ENCODE results near the gene OR51Q1. TPM values are rescaled to one million over a fixed set of nuclear protein-coding genes. Genes with fewer than 3 reads are reported as not detected.

The OR51Q1 gene
- total and polyA plus RNA-seq, 2 of the 13 experiments (the other 11 are each of a cell fraction or from before 2014, with no cell fraction given) = not detected

DNA sequence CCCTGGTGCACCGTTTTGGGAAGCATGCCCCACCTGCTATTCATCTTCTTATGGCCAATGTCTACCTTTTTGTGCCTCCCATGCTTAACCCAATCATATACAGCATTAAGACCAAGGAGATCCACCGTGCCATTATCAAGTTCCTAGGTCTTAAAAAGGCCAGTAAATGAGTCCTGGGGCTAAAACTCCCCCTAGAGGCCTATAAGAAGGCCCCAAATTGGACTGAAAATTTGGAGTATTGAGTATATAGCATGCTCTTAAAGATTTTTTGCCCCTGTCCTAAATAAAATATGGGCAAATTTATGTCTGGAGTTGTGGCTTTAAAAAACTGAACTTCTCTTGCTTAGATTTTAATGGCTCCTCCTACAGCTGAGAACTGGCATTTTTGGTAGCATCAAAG lies 31.7 kb upstream of the OR51Q1 start:
- 0% methylated on average over 2 of the region's 2 CpGs for WGBS (ENCODE audit: low lambda C conversion rate)
- no peak for ATAC-seq
- no peak for FAIRE-seq

More for the DNA sequence above, 31.7 kb upstream of the OR51Q1 start:
- Histone ChIP-seq H3K36me3 (replicated peaks in 1 of 2; ENCODE audit: control insufficient read depth in 1 of 2, insufficient read depth in 2 of 2, low read length in 2 of 2) (no peaks in the 10 kb centered on the region), H4K20me1 (ENCODE audit: insufficient read depth, low read length) (0 out of 2 replicates have a peak, but pooled peaks cover 3% of the 10 kb centered on the region), H3K4me1 (ENCODE audit: insufficient read depth, low read length) (no peaks in the 10 kb centered on the region), H3K27ac (ENCODE audit: extremely low read length, insufficient read depth, low read length) (no peak overlapping the region), H3K9ac (ENCODE audit: insufficient read depth, low read depth, low read length) (no peak overlapping the region), H3K79me2 (ENCODE audit: insufficient read depth, low read length) (no peaks in the 10 kb centered on the region), H3K27me3 (ENCODE audit: control insufficient read depth in 1 of 2, insufficient read depth in 2 of 2, low read length in 2 of 2) (no peaks in the 10 kb centered on the region), H2AFZ (ENCODE audit: low read length) (no peak overlapping the region), H3K9me3 (ENCODE audit: low read length) (no peaks in the 10 kb centered on the region), H3K4me3 (replicated peaks in 1 of 3; ENCODE audit: insufficient read depth in 1 of 3, low read depth in 2 of 3, low read length in 3 of 3) (no peak overlapping the region), H3K4me2 (ENCODE audit: low read depth, low read length) (no peak overlapping the region)
- DNase-seq (ENCODE audit: low spot score) = no peak
- in situ Hi-C loops (cut with HindIII; ENCODE audit: extremely low pct_ligation_motif_present, low pct_unique_long_range_greater_than_20kb) (no loop called here), intact Hi-C loops (cut with micrococcal nuclease; ENCODE audit: unreplicated experiment) (no loop called here)
- ChIA-PET CTCF (ENCODE audit: low intra/inter-chr PET ratio, low total read pairs) (no interaction called here), POLR2A (no interaction called here)
- no peak for TF ChIP-seq TCF7 (IDR thresholded peaks at IDR 0.05; ENCODE audit: low read depth)
- TF ChIP-seq, protein P1, sequence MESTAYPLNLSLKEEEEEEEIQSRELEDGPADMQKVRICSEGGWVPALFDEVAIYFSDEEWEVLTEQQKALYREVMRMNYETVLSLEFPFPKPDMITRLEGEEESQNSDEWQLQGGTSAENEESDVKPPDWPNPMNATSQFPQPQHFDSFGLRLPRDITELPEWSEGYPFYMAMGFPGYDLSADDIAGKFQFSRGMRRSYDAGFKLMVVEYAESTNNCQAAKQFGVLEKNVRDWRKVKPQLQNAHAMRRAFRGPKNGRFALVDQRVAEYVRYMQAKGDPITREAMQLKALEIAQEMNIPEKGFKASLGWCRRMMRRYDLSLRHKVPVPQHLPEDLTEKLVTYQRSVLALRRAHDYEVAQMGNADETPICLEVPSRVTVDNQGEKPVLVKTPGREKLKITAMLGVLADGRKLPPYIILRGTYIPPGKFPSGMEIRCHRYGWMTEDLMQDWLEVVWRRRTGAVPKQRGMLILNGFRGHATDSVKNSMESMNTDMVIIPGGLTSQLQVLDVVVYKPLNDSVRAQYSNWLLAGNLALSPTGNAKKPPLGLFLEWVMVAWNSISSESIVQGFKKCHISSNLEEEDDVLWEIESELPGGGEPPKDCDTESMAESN (CRISPR knock-in tag; conservative IDR thresholded peaks at IDR 0.05) = no peak
- no peak for TF ChIP-seq ZNF605 (CRISPR knock-in tag; IDR thresholded peaks at IDR 0.05)
- no peak for TF ChIP-seq JUND (CRISPR knock-in tag; IDR thresholded peaks at IDR 0.05)
- TF ChIP-seq ERF (CRISPR knock-in tag; IDR thresholded peaks at IDR 0.05) = no peak
- no peak for TF ChIP-seq NBN (conservative IDR thresholded peaks at IDR 0.05)
- no peak for TF ChIP-seq ZBTB21 (CRISPR knock-in tag; IDR thresholded peaks at IDR 0.05)
- no peak for TF ChIP-seq RARG (CRISPR knock-in tag; IDR thresholded peaks at IDR 0.05; ENCODE audit: low read depth)
- TF ChIP-seq, protein P2, sequence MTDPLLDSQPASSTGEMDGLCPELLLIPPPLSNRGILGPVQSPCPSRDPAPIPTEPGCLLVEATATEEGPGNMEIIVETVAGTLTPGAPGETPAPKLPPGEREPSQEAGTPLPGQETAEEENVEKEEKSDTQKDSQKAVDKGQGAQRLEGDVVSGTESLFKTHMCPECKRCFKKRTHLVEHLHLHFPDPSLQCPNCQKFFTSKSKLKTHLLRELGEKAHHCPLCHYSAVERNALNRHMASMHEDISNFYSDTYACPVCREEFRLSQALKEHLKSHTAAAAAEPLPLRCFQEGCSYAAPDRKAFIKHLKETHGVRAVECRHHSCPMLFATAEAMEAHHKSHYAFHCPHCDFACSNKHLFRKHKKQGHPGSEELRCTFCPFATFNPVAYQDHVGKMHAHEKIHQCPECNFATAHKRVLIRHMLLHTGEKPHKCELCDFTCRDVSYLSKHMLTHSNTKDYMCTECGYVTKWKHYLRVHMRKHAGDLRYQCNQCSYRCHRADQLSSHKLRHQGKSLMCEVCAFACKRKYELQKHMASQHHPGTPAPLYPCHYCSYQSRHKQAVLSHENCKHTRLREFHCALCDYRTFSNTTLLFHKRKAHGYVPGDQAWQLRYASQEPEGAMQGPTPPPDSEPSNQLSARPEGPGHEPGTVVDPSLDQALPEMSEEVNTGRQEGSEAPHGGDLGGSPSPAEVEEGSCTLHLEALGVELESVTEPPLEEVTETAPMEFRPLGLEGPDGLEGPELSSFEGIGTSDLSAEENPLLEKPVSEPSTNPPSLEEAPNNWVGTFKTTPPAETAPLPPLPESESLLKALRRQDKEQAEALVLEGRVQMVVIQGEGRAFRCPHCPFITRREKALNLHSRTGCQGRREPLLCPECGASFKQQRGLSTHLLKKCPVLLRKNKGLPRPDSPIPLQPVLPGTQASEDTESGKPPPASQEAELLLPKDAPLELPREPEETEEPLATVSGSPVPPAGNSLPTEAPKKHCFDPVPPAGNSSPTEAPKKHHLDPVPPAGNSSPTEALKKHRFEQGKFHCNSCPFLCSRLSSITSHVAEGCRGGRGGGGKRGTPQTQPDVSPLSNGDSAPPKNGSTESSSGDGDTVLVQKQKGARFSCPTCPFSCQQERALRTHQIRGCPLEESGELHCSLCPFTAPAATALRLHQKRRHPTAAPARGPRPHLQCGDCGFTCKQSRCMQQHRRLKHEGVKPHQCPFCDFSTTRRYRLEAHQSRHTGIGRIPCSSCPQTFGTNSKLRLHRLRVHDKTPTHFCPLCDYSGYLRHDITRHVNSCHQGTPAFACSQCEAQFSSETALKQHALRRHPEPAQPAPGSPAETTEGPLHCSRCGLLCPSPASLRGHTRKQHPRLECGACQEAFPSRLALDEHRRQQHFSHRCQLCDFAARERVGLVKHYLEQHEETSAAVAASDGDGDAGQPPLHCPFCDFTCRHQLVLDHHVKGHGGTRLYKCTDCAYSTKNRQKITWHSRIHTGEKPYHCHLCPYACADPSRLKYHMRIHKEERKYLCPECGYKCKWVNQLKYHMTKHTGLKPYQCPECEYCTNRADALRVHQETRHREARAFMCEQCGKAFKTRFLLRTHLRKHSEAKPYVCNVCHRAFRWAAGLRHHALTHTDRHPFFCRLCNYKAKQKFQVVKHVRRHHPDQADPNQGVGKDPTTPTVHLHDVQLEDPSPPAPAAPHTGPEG (CRISPR knock-in tag; IDR thresholded peaks at IDR 0.05) = no peak
- TF ChIP-seq ZNF253 (CRISPR knock-in tag; IDR thresholded peaks at IDR 0.05; ENCODE audit: borderline replicate concordance) = no peak
- TF ChIP-seq SIX4 (CRISPR knock-in tag; IDR thresholded peaks at IDR 0.05) = no peak
- TF ChIP-seq, protein P3, sequence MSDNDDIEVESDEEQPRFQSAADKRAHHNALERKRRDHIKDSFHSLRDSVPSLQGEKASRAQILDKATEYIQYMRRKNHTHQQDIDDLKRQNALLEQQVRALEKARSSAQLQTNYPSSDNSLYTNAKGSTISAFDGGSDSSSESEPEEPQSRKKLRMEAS (IDR thresholded peaks at IDR 0.05) = no peak
- TF ChIP-seq ZNF724P (CRISPR knock-in tag; IDR thresholded peaks at IDR 0.05; ENCODE audit: borderline replicate concordance) = no peak
- BruUV-seq (replicated peaks) = no TSS peak

Measured in HepG2 (cell line).